Activated T-helper 1 cell treated with anti-CD3 and anti-CD28 coated beads, Interleukin-12 subunit alpha, Interleukin-12 subunit beta, Interleukin-2, Interleukin-4 antibody, amounts not matched to agents 30 ng/mL and 10 ng/mL and 1 ng/mL, durations not matched to agents 14 hours and 24 hours and 36 hours (primary cell): ENCODE data around the gene CLDN18. TPM values are rescaled to one million over a fixed set of nuclear protein-coding genes. Genes with fewer than 3 reads are reported as not detected.

Experiments used
- DNase-seq: peaks from one replicate; pipeline ENCODE4 v3.0.0; 2021; ENCODE audit warnings: low spot score
- H3K27ac Mint-ChIP-seq: one replicate; pipeline ENCODE4 v1.8.0; 2021; ENCODE audit warnings: mild to moderate bottlenecking, mixed read lengths
- H3K27me3 Mint-ChIP-seq: one replicate; pipeline ENCODE4 v1.8.0; 2022; ENCODE audit warnings: mild to moderate bottlenecking, moderate library complexity, mixed read lengths; ENCODE audit not compliant: insufficient read depth
- H3K36me3 Mint-ChIP-seq: one replicate; pipeline ENCODE4 v1.8.0; 2021; ENCODE audit warnings: low read depth, mixed read lengths
- H3K4me1 Mint-ChIP-seq: one replicate; pipeline ENCODE4 v1.8.0; 2021; ENCODE audit warnings: low read depth, mixed read lengths
- H3K4me3 Mint-ChIP-seq: one replicate; pipeline ENCODE4 v1.8.0; 2021; ENCODE audit warnings: mild to moderate bottlenecking, moderate library complexity, mixed read lengths
- H3K9me3 Mint-ChIP-seq: one replicate; pipeline ENCODE4 v1.8.0; 2021; ENCODE audit warnings: mixed read lengths
- intact Hi-C: fragments of 100-400 bp; cut with micrococcal nuclease; formaldehyde crosslinking; loops from one replicate; pipeline ENCODE4 v1.15.1; 2024
- total RNA-seq: library from RNA; stranded (reverse); gene quantifications from 2 replicates; pipeline ENCODE4 v1.2.3, GENCODE V29; 2022

The CLDN18 gene
- total RNA-seq, result not detected in 2 replicates

DNA sequence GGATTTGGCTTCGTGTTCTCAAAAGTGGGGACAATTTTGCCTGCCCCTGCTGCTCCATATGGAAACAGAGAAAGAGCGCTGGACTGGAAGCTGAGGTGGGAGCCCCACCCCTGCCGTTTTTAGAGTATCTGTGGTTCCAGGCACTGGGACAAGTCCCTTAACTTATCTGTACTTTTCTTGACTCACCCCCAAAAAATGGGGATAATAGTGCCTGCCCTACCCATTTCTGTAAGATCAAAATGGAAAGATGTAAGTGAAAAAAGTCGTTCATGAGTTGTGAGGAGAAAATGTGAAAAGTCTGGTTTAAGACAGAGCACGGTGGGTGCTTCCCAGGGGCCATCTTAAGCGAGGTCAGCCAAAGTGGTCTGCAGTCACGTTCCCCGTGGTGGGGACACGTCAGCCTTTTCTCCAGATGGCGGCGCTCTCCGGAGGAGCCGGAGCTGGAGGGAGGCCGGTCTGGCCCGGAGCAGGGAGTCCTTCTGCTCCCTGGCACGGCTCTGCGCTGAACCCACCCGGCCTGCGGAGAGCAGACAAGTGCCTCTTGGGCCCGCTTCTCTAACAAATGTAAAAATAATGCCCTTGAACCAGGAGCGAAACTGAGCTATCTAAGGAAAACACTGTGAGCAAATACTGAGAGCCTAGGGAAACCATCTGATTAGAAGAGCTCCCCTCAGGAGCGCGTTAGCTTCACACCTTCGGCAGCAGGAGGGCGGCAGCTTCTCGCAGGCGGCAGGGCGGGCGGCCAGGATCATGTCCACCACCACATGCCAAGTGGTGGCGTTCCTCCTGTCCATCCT is at the start of gene CLDN18:
TSS of gene CLDN18 (plus strand) at position 690 of the 797 bp plus-strand sequence. CDS start at position 751, 61 bp downstream.
- H3K4me1 Mint-ChIP-seq, result no peaks in the 10 kb centered on the region
- H3K9me3 Mint-ChIP-seq, result no peaks in the 10 kb centered on the region
- no peaks in the 10 kb centered on the region for H3K36me3 Mint-ChIP-seq
- intact Hi-C loops, result no loop called here
- no peak within 1 kb of the TSS for H3K27ac Mint-ChIP-seq
- H3K27me3 Mint-ChIP-seq, result peaks cover 2% of the 10 kb centered on the region
- H3K4me3 Mint-ChIP-seq, result no peak within 1 kb of the TSS
- no peak for DNase-seq

DNA sequence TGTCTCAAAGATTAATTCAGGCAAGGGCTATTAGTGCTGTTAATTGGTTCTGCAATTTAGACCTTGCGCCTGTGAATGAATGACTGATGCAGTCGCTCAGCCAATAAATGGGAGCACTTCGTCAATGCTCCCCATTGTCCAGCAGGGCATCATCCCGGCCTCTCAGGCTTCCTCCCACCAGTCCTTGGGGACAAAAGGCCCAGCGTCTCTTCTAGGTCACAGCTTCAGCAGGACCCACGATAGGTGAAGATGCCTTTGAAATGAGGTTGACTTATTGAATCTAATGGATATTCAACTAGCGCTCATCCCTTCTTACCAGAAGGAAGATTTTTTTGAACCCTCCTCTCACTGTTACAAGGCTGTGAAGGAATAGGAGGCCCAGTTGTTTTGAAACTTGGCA is 47.7 kb upstream of the CLDN18 start:
- no peak overlapping the region for H3K27ac Mint-ChIP-seq
- H3K9me3 Mint-ChIP-seq, result no peaks in the 10 kb centered on the region
- intact Hi-C loops, result no loop called here
- no peak overlapping the region for H3K4me3 Mint-ChIP-seq
- H3K36me3 Mint-ChIP-seq, result no peaks in the 10 kb centered on the region
- H3K4me1 Mint-ChIP-seq, result no peaks in the 10 kb centered on the region
- DNase-seq, result no peak
- peaks cover 11% of the 10 kb centered on the region for H3K27me3 Mint-ChIP-seq

DNA sequence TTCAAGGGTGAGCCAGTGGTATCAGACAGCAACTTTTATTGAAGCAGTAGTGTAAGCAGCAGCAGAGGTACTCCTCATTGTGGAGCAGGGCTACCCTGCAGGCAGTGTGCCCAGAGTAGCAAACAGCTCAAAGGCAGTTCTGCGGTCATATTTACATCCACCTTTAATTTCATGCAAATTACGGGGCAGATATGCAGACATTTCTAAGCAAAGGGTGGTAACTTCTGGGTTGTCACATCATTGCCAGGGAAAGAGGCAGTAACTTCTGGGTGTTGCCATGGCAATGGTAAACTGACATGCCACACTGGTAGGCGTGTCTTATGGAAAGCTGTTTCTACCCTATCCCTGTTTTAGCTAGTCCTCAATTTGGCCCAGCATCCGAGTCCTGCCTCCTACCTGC is 46.5 kb upstream of the CLDN18 start:
- no peaks in the 10 kb centered on the region for H3K4me1 Mint-ChIP-seq
- peaks cover 8% of the 10 kb centered on the region for H3K27me3 Mint-ChIP-seq
- H3K36me3 Mint-ChIP-seq, result no peaks in the 10 kb centered on the region
- intact Hi-C loops, result no loop called here
- no peak overlapping the region for H3K4me3 Mint-ChIP-seq
- H3K9me3 Mint-ChIP-seq, result no peaks in the 10 kb centered on the region
- DNase-seq, result no peak
- H3K27ac Mint-ChIP-seq, result no peak overlapping the region

DNA sequence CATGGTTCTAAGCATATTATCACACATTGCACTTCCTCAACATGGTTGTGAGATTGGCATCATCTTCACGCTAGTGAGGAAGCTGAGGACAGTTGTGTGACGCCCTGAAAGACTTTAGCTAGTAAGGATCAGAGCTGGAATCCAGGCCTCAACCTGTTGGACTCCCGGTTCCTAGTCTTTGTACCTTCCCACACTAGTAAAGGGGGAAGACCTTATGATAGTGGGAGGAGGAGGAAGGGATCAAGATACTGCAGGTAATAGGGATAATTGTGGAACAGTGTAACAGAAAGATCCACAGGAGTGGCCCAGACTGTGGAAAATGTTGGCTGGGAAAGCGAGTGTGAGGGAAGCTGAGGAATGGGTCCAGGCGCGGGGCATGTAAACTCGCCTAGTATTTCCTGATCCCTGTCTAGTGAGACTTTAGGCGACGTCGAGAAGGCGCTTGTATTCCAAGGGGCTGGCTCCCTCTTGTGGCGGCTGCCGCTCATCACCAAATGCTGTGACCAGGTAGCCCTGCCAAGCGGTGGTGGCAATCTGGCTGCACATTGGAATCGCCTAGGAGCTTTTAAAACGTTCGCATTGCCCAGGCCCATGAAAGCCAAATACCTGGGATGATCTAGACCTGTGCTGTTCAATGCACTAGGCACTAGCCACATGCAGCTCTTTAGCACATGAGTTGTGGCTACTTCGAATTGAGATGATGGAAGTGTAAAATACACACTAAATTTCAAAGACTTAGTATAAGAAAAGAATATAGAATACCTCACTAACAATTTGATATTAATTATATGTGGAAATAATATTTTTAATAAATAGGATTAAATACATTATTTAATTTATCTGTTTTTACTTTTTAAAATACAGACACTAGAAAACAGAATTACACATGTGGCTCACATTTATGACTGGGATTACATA is 38.8 kb upstream of the CLDN18 start:
- no peak overlapping the region for H3K4me3 Mint-ChIP-seq
- DNase-seq, result peak; percentile 22
- peaks cover 5% of the 10 kb centered on the region for H3K4me1 Mint-ChIP-seq
- no peaks in the 10 kb centered on the region for H3K9me3 Mint-ChIP-seq
- peaks cover 14% of the 10 kb centered on the region for H3K27me3 Mint-ChIP-seq
- intact Hi-C loops, result loop anchor here (1.0 kb wide), 2 partner anchors 866 to 1896 kb away; no protein-coding TSS in a partner anchor
- no peak overlapping the region for H3K27ac Mint-ChIP-seq
- H3K36me3 Mint-ChIP-seq, result no peaks in the 10 kb centered on the region

DNA sequence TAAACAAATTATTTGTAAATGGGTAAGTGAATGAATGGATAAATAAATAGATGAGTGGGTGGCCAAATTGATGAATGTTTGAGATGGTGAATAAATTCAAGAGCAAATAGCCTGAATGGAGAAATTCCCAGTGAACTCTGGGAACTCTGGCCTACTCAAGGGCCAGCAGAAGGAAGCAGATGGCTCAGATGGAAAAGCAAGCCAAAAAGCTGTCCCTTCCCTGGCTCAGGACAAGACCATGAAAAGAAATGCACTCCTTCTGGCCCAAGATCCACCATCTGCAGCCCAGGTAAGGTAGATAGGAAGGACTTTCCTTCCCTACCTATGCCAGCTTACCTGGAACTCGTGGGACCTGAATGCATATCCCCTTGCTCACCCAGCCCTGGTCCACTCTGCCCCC is 37.6 kb upstream of the CLDN18 start:
- no peaks in the 10 kb centered on the region for H3K36me3 Mint-ChIP-seq
- H3K27ac Mint-ChIP-seq, result no peak overlapping the region
- no peak for DNase-seq
- H3K4me3 Mint-ChIP-seq, result no peak overlapping the region
- peaks cover 5% of the 10 kb centered on the region for H3K4me1 Mint-ChIP-seq
- intact Hi-C loops, result no loop called here
- no peaks in the 10 kb centered on the region for H3K9me3 Mint-ChIP-seq
- peaks cover 9% of the 10 kb centered on the region for H3K27me3 Mint-ChIP-seq

DNA sequence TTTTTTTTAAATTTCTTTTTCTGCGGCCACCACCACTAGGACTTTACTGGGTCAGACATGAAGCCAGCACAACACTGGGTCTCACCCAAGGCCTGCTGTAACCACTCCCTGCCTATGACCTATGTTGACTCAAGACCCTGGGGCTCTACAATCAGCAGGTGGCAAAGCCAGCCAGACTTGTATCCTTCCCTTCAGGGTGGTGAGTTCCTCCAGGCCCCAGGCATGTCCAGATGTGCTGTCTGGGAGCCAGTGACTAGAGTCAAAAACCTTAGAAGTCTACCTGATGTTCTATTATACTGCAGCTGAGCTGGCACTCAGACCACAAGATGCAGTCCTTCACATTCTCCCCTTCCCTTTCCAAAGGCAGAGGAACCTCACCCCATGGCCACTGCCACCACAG is 31.6 kb upstream of the CLDN18 start:
- no peak for DNase-seq
- no peaks in the 10 kb centered on the region for H3K4me1 Mint-ChIP-seq
- peaks cover 5% of the 10 kb centered on the region for H3K27me3 Mint-ChIP-seq
- intact Hi-C loops, result no loop called here
- H3K27ac Mint-ChIP-seq, result no peak overlapping the region
- no peak overlapping the region for H3K4me3 Mint-ChIP-seq
- peaks cover 4% of the 10 kb centered on the region for H3K9me3 Mint-ChIP-seq
- no peaks in the 10 kb centered on the region for H3K36me3 Mint-ChIP-seq

DNA sequence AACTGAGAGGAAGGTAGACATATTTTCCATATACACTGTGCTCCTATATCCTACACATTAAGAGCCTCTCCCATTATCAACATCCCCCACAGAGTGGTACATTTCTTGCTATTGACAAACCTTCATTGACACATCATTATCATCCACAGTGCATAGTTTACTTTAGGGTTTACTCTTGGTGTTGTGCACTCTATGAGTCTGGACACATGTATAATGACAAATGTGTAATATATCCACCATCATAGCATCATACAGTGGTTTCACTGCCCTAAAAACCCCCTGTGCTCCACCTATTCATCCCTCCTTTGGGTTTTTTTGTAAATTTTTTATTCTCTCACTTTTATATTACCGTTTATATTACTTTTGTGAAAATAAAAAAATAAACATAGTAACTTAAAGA is 22.2 kb upstream of the CLDN18 start:
- intact Hi-C loops, result loop anchor here (1.0 kb wide), 1 partner anchor 79 kb away; no protein-coding TSS in a partner anchor
- Mint-ChIP-seq H3K9me3 (peaks cover under 1% of the 10 kb centered on the region), H3K36me3 (no peaks in the 10 kb centered on the region), H3K27ac (no peak overlapping the region), H3K4me1 (no peaks in the 10 kb centered on the region), H3K4me3 (no peak overlapping the region), H3K27me3 (no peaks in the 10 kb centered on the region)
- no peak for DNase-seq

DNA sequence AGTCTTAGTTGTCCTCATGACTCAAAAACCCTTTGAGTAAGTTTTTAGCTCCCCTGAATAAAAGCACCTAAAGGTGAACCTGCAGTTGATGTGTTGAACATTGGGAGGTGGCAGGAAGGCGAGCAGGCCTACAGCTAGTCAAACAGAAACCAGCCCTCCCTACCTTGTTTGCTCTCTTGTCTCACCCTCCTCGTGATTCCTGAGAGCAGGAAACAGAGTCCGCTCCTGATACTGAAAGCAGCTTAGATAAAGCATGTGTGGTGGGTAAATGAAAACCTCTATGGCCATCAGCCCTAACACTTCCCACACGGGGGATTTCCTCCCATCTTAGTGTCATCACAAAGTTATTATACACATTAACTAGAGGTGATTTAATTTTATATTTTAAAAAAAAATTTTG is 21.8 kb upstream of the CLDN18 start:
- Mint-ChIP-seq H3K4me3 (no peak overlapping the region), H3K4me1 (no peaks in the 10 kb centered on the region), H3K9me3 (no peaks in the 10 kb centered on the region), H3K27me3 (no peaks in the 10 kb centered on the region), H3K27ac (no peak overlapping the region), H3K36me3 (no peaks in the 10 kb centered on the region)
- intact Hi-C loops, result loop anchor here (1.0 kb wide), 1 partner anchor 78 kb away; no protein-coding TSS in a partner anchor
- no peak for DNase-seq

DNA sequence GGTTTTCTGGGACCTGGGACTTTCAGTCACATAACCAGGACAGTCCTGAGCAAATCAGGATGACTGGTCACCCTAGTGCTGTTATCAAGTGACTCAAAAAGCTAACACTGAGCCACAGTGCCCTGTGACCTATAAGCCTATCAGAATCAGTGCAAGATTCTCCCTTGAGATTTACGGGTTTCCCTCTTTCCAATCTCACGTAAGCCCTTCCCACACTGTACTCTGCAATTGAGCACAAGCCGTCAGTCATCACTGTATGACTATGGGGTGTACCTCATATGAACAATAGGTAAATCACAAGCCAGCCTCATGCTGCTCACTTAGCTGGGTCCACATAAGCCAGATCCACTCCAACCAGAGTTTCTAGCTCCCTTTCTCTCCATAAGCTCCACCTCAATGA is 21.0 kb upstream of the CLDN18 start:
- no peak overlapping the region for H3K27ac Mint-ChIP-seq
- no peaks in the 10 kb centered on the region for H3K4me1 Mint-ChIP-seq
- no peak for DNase-seq
- intact Hi-C loops, result loop anchor here (1.0 kb wide), 1 partner anchor 77 kb away; no protein-coding TSS in a partner anchor
- no peak overlapping the region for H3K4me3 Mint-ChIP-seq
- H3K27me3 Mint-ChIP-seq, result no peaks in the 10 kb centered on the region
- H3K9me3 Mint-ChIP-seq, result peaks cover 2% of the 10 kb centered on the region
- no peaks in the 10 kb centered on the region for H3K36me3 Mint-ChIP-seq

DNA sequence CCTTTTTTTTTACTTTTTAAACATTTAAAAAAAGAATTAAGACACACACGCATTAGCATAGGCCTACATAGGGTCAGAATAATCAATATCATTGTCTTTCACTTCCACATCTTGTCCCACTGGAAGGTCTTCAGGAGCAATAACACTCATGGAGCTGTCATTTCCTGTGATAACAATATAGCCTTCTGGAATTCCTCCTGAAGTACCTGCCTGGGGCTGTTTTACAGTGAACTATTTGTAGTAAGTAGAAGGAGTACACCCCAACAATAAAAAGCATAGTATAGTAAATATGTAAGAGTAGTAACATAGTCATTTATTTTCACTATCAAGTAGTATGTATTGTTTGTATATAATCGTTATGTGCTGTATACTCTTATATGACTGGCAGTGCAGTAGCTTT is 19.5 kb upstream of the CLDN18 start:
- H3K9me3 Mint-ChIP-seq, result peaks cover 10% of the 10 kb centered on the region
- DNase-seq, result no peak
- intact Hi-C loops, result no loop called here
- no peaks in the 10 kb centered on the region for H3K27me3 Mint-ChIP-seq
- no peak overlapping the region for H3K4me3 Mint-ChIP-seq
- no peaks in the 10 kb centered on the region for H3K4me1 Mint-ChIP-seq
- H3K27ac Mint-ChIP-seq, result no peak overlapping the region
- H3K36me3 Mint-ChIP-seq, result no peaks in the 10 kb centered on the region

DNA sequence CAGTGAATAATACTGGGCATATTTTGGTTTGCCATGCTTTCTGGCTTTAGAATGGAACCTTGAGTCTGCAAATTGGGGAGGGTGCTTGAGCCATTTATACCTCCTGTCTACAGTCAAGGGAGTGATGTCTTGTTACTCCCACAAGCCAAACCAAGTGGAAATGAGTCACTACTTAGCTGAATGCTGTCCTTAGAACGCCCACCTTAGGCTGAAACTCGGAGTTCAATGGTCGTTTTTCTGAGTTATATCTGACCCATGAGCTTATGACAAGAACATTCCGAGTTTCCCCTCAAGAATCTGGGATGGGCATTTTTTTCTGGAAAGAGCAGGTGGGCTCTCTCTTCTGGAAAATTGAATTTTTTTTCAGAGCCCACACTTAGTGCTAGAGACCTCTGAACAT is 17.4 kb upstream of the CLDN18 start:
- H3K4me1 Mint-ChIP-seq, result no peaks in the 10 kb centered on the region
- intact Hi-C loops, result no loop called here
- no peak overlapping the region for H3K27ac Mint-ChIP-seq
- no peak for DNase-seq
- H3K27me3 Mint-ChIP-seq, result no peaks in the 10 kb centered on the region
- no peaks in the 10 kb centered on the region for H3K36me3 Mint-ChIP-seq
- peaks cover 10% of the 10 kb centered on the region for H3K9me3 Mint-ChIP-seq
- H3K4me3 Mint-ChIP-seq, result no peak overlapping the region

DNA sequence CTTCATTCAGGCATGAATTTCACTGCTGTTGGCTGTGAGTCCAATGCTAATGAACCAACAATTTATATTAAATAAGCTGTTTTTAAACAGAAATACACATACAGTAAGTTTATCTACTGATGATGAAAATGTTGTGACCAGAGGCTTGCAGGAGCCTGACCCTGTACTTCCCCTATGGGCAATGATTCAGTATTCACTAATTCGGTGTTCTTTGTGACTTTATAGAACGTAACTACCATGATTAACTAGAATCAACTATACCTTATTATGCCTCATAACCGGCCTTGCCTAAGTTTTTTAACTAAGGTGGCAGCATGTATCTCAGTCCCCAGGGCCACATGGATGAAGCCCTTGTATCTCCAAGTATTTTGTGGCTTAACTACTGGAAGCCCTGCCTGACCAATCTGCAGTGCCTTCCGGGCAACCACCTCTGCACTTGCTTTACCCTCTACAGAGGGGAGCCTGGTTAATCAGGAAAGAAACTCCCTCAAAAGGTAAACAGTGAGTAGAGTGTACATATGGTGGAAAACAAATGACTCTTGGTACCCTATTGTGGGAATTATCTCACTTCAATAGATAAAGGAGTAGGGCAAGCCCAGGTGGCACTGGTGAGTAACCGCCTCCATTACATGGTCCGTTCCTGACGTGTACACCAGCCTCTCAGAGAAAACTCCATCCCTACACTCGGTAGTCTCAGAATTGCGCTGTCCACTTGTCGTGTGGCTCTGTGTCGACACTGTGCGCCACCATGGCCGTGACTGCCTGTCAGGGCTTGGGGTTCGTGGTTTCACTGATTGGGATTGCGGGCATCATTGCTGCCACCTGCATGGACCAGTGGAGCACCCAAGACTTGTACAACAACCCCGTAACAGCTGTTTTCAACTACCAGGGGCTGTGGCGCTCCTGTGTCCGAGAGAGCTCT is 11.6 kb upstream of the CLDN18 start:
- Mint-ChIP-seq H3K36me3 (no peaks in the 10 kb centered on the region), H3K27ac (no peak overlapping the region), H3K4me3 (no peak overlapping the region), H3K4me1 (no peaks in the 10 kb centered on the region), H3K27me3 (no peaks in the 10 kb centered on the region), H3K9me3 (peaks cover 10% of the 10 kb centered on the region)
- no peak for DNase-seq
- intact Hi-C loops, result no loop called here
